NOMO-1 (cell line): ENCODE measurements around the gene ANKRD13A.

Source experiments
- DNase-seq, 2 experiments: peaks; one replicate each; lab custom pipeline; 2025; ENCODE audit not compliant: unreplicated experiment in 2 of 2; lab: John Stamatoyannopoulos, UW

The ANKRD13A gene

DNA sequence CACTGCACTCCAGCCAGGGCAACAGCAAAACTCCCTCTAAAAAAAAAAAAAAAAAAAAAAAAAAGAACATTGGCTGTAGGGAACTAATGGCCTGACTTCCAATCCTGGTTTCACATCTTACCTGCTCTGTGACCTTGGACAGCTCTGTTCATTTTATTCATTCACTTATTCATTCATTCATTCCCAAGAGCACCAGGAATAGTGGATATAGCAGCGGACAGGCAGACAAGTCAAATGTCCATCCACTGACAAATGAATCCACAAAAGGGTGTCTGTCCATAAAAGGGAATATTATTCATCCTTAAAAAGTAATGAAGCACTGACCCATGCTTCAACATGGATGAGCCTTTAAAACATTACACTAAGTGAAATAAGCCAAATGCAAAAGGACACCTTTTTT is 76.7 kb downstream of the ANKRD13A start:
- DNase-seq = no peak

DNA sequence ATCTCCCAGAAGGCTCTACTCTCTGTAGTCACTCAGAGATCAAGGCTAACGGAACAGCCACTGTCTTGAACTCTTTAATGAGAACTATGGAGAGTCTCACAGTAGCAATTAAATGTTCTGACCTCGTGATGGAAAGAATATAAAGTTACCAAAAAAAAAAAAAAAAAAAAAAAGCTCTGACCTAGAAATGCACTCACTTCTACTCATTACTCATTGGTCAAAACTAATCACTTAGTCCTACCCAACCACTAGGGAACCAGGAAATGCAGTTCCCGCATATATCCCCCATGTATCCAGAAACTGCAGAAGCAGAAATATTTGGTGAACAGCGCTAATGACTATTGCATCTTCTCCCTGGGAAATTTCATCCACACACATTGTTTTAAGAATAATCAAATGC is 78.6 kb downstream of the ANKRD13A start:
- no peak for DNase-seq

DNA sequence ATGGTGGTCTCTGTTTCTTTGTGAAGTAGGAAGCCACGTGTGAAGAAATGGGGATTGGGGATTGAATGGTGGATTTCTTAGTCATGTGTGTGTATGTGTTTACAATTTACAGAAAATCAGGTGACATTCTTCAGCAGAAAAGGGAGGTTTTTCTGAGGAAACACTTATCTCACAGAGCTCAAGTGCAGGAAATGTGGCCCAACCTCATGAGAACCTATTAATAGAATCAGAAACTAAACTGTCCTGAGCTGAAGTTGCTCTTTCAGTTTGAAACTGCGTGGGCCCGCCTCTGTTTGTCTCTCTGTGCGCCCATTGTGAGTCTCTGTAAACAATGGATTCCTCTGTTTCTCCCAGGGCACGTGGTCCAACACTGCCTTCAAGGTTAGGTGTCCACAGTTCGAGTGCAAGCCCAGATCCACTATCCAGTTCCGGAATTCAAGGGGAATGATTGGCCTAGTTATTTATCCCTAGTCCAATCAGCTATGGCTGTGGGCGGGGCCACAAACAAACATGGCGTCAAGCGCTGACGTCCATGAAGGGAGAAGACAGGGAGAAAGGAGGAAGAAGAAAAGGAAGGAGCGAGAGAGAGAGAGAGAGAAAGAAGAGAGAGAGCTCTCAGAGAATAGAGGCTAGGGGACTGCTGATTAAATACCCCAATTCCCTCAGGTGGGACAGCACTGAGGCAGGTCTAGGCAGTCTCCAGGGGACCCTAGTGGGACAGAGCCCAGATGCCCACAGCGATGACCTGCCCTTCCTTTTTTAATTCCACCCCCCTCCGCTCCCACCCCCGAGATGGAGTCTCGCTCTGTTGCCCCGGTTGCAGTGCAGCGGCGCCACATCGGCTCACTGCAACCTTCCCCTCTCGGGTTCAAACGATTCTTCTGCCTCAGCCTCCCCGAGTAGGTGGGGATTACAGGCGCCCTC is 80.5 kb downstream of the ANKRD13A start:
- DNase-seq = peak; percentile 60 to 92

DNA sequence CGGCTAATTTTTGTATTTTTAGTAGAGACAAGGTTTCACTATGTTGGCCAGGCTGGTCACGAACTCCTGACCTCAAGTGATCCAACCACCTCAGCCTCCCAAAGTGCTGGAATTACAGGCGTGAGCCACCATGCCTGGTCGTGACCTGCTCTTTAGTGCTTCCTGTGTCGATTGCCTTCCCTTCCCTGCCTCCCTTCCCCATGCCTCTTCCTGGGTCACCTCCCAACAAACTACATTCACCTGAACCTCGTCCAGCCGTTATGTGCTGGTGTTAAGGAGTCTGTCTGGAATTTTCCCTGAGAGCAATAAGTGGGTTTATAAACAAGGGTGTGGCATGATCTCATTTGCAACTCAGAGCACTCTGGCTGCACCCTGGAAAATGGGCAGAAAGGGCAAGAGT is 81.2 kb downstream of the ANKRD13A start:
- no peak for DNase-seq

DNA sequence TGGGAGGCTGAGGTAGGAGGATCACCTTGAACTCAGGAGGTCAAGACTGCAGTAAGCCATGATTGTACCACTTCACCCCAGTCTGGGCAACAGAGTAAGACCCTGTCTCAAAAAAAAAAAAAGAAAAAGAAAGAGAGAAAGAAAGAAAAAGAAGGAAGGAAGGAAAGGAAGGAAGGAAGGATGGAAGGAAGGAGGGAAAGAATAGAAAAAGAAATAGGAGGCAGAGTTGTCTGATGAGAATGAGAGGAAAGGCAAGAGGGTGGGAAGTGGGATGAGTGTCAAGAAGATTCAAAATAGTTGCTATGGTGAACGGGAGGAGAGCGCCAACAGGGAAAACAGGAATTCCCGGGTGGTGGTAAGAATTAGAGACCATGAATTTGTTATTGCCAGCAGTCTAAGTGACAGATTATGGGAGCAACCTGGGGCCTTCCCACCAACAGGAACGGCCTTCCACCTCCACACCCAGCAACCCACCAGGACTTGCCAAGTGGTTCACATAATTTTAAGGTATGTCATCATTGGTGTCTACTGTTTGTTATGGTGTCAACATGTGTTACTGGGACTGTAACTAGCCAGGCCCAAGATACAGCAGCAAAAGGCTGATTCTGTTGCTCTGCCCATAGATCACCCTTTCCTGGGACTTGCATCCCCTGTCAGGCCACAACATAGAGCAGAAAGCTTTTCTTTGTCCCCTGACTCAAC is 85.2 kb downstream of the ANKRD13A start:
- no peak for DNase-seq

DNA sequence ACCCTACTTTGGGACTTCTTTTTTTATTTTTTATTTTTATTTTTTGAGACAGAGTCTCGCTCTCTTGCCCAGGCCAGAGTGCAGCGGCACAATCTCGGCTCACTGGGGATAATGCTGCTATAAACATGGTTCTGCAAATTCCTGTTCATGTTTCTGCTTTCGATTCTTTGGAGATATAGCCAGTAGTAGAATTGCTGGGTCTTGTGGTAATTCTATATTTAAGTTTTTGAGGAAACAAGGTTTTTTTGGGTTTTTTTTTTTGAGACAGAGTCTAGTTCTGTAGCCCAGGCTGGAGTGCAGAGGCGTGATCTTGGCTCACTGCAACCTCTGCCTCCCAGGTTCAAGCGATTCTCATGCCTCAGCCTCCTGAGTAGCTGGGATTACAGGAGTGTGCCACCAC is 89.0 kb downstream of the ANKRD13A start:
- DNase-seq = peak; percentile 52 to 81

DNA sequence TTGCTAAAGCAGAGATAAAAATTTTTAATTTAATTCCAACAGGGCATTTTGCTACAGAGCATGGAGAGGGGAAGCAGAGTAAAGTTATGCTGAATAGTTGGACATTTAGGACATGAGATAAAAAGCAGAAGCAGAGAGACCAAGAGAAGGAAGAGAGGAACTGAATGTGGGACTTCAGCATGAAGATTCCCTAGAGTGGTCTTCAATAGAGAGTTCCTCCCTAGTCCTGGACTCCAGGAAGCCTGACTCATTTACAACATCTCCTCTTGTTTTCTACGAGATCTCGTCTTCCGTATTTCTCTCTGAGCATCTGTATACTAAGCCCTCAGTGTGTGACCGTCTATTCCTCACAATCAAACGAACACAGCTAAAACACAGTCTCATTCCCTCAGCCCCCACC is 89.7 kb downstream of the ANKRD13A start:
- peak; percentile 18 to 57 for DNase-seq
